Astrocyte of the cerebellum (primary cell): Measurements from ENCODE around the gene RGPD4.

Source experiments
- DNase-seq: peaks from one replicate; pipeline ENCODE4 v3.0.0-alpha.2; 2011; ENCODE audit warnings: low read depth
- H3K4me3 ChIP-seq: 2 replicates; pipeline ENCODE4 v1.5.1; 2011; ENCODE audit warnings: mild to moderate bottlenecking, low read depth, low read length, moderate library complexity
- in situ Hi-C: cut with HindIII; loops from 2 replicates; pipeline ENCODE4 v1.10.0; 2017; ENCODE audit warnings: low sequenced_read_pairs
- TF ChIP-seq, protein P1 (sequence below): IDR thresholded peaks from 2 replicates; pipeline ENCODE4 v1.5.1; 2012; ENCODE audit warnings: low read length, low read depth, moderate library complexity, mild to moderate bottlenecking; ENCODE audit errors: missing control alignments

Gene RGPD4

DNA sequence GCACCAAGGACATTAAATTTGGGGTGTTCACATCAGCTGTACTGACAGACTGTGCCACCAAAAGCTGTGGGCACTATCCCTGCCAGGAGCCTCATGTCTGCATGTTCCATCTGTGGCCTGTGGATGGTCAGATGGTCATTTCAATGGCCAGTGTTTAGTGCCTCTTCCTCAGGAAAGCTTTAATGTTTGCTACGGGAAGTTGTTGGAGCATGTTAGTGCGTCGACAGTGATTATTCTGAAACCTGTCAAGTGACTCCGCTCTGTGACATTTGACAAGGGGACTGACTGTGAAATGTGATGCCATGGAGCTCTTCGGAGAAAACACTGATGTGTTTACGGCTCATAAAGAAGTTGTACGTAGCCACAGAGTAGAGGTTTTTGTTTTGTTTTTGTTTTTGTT, 18.7 kb upstream of the RGPD4 start:
- TF ChIP-seq, protein P1, sequence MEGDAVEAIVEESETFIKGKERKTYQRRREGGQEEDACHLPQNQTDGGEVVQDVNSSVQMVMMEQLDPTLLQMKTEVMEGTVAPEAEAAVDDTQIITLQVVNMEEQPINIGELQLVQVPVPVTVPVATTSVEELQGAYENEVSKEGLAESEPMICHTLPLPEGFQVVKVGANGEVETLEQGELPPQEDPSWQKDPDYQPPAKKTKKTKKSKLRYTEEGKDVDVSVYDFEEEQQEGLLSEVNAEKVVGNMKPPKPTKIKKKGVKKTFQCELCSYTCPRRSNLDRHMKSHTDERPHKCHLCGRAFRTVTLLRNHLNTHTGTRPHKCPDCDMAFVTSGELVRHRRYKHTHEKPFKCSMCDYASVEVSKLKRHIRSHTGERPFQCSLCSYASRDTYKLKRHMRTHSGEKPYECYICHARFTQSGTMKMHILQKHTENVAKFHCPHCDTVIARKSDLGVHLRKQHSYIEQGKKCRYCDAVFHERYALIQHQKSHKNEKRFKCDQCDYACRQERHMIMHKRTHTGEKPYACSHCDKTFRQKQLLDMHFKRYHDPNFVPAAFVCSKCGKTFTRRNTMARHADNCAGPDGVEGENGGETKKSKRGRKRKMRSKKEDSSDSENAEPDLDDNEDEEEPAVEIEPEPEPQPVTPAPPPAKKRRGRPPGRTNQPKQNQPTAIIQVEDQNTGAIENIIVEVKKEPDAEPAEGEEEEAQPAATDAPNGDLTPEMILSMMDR, result no peak
- no peak for DNase-seq
- no peak overlapping the region for H3K4me3 ChIP-seq
- in situ Hi-C loops, result no loop called here

DNA sequence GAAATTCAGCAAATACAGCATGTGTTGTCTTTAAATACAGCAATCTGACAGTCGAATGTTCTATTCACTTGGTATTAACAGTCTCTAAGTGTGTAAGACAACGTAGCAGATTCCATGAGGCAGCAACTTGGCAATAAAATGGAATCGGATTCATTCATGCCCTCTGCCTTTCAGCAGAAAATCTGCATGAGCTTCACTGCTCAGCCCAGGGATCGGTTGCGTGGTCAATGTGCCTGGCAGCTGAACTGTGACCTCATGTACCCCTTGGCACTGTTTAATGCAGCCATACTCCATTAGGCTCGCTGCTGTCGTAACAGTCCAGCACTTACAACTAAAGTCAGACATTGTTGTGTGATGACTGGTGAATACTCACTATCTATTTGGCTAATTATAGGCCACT, 17.7 kb upstream of the RGPD4 start:
- in situ Hi-C loops, result no loop called here
- TF ChIP-seq, protein P1, result no peak
- no peak for DNase-seq
- no peak overlapping the region for H3K4me3 ChIP-seq

DNA sequence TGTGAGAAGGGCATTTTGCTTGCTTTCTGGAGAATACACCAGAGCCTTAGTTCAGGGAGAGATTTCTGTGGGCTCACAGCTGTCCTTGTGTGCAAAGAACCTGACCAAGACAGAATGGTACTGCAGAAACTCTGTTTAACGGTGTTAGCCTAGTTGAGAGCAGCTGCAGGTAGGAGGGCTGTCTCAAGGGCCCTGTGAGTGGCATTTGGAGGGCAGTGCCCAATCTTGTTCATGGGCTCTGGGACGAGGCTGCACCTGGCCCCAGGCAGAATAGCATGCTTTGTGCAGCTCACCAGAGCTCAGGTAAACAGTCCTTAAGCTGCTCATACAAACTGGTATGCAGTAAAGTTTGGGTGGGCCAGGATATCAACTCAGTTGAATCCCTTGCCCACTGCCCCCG, 16.9 kb upstream of the RGPD4 start:
- no peak overlapping the region for H3K4me3 ChIP-seq
- in situ Hi-C loops, result no loop called here
- TF ChIP-seq, protein P1, result no peak
- DNase-seq, result no peak

DNA sequence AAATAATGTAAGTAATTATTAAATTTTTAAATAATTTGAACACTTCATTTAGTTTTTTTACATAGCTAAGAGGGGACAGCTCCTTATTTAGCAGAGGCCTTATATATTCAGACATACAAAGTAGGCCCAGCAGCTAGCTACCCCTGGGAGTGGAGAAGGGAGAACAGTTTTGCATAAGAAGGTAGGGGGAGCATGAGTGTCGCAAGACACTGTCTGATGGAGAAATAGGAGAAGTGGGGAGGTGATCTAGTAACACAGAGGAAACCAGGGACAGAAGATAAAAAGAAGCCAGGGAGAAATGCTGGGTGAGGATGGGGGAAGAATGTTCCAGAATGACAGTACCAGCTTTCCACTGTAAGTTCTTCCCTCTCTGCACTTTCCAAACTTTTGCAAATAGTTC, 16.0 kb upstream of the RGPD4 start:
- TF ChIP-seq, protein P1, result no peak
- no peak overlapping the region for H3K4me3 ChIP-seq
- no peak for DNase-seq
- in situ Hi-C loops, result no loop called here

DNA sequence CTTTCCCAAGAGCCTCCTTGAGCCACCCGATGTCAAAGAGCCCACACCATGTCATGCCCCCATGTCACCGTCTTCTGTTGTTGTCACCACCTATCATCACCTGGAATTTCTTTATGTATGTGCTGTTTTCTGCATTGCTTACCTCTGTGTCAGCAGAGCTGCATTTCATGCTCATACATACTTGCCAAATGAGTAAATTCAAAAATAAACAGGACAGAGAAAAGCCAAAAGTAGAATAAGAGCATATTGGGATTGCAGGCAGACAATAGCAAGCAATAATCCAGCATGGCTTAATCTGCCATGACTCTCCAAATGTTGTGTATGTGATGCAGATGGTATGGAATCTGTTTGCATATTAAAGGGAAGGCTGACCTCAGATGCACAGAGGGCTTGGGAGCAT, 15.3 kb upstream of the RGPD4 start:
- no peak for DNase-seq
- TF ChIP-seq, protein P1, result no peak
- in situ Hi-C loops, result no loop called here
- no peak overlapping the region for H3K4me3 ChIP-seq

DNA sequence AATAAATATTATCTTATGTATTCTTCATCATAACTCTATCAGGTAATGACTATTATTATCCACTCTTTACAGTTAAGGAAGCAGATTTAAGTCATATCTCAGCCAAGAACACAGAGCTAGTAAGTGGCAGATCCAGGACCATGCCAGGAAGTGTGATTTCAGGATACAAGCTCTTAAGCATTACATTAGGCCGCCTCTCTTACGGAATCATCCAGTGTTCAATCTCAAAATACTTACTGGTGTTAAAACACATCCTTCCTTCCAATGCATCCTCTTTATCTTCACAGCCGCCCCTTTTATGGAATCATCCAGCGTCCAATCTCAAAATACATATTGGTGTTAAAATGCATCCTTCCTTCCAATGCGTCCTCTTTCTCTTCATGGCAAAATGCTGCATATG, 14.7 kb upstream of the RGPD4 start:
- no peak for DNase-seq
- TF ChIP-seq, protein P1, result no peak
- H3K4me3 ChIP-seq, result no peak overlapping the region
- in situ Hi-C loops, result no loop called here

DNA sequence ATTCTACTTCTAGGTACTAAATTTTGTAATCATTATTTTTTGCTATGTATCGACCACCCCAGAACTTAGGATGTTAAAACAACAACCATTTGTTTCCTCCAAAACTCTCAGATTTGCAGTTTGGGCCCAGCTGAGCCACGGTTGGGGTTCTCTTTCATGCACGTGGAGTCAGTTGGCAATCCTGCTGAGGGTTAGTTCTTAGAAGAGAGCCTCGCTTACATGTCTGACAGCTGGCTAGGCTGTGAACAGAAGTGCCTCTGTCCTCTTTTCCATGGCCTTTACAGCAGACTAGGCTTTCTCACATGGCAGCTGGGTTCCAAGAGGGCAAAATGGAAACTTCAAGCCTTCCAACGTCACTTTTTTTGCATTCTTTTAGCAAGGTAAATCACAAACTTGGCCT, 9.3 kb upstream of the RGPD4 start:
- in situ Hi-C loops, result no loop called here
- TF ChIP-seq, protein P1, result no peak
- DNase-seq, result no peak
- H3K4me3 ChIP-seq, result no peak overlapping the region
